HepG2 (cell line): Measurements from ENCODE around the gene EYA2. TPM values are rescaled to one million over a fixed set of nuclear protein-coding genes. Genes with fewer than 3 reads are reported as not detected.
A peak's percentile ranks its signal among the peaks of the same experiment; 100 is the strongest.

Experiments used
- ATRX ChIP-seq: sonication (generic); formaldehyde crosslinking; IDR thresholded peaks from 2 replicates; pipeline ENCODE4 v1.4.0; 2020; ENCODE audit warnings: missing genetic modification reagents, borderline replicate concordance
- CAMTA2 ChIP-seq: sonication (generic); formaldehyde crosslinking; IDR thresholded peaks from 2 replicates; pipeline ENCODE4 v1.4.0; 2020; ENCODE audit warnings: mild to moderate bottlenecking, missing genetic modification reagents, borderline replicate concordance
- JUND ChIP-seq: sonication (generic); formaldehyde crosslinking; IDR thresholded peaks from 2 replicates; pipeline ENCODE4 v1.8.0; 2022; ENCODE audit warnings: mild to moderate bottlenecking, missing genetic modification reagents
- KDM6A ChIP-seq: IDR thresholded peaks from 2 replicates; pipeline ENCODE4 v1.6.1; 2016; ENCODE audit warnings: low read depth
- SMARCE1 ChIP-seq: fragments of 450-650 bp; IDR thresholded peaks from 2 replicates; pipeline ENCODE4 v1.6.1; 2017; ENCODE audit warnings: borderline replicate concordance
- ZFX ChIP-seq: sonication (generic); formaldehyde crosslinking; IDR thresholded peaks from 2 replicates; pipeline ENCODE4 v1.4.0; 2020; ENCODE audit warnings: mild to moderate bottlenecking, low read depth, missing genetic modification reagents, moderate library complexity
- ZNF564 ChIP-seq: sonication (generic); formaldehyde crosslinking; IDR thresholded peaks from 2 replicates; pipeline ENCODE4 v1.8.1; 2023; ENCODE audit warnings: mild to moderate bottlenecking, missing genetic modification reagents
- polyA plus RNA-seq, 8 experiments: library from polyadenylated mRNA; depleted of rRNA in 3 of 8; stranded (reverse) in 7 of 8; unstranded in 1 of 8; fragments of >200 nt; fragmentation: Illumina TruSeq in 4 of 8; extraction: Trizol in 4 of 8; gene quantifications; 2 replicates each; pipeline versions ENCODE4 v1.2.1 to v1.2.3, GENCODE V29; 2011 to 2016; ENCODE audit warnings: low read depth in 4 of 8, missing spikeins in 1 of 8, mixed read lengths in 1 of 8; ENCODE audit not compliant: insufficient read depth in 1 of 8
- total RNA-seq, 5 experiments: library from RNA; depleted of rRNA; stranded (reverse); fragments of >200 nt; fragmentation: Illumina TruSeq; extraction: Trizol; gene quantifications; 2 replicates each; pipeline ENCODE4 v1.2.3, GENCODE V29; 2016; ENCODE audit warnings: low read depth in 1 of 5
- TF ChIP-seq, protein P1 (sequence below): sonication (generic); formaldehyde crosslinking; IDR thresholded peaks from 2 replicates; pipeline ENCODE4 v1.5.0; 2020; ENCODE audit warnings: mild to moderate bottlenecking, missing genetic modification reagents, borderline replicate concordance
- TF ChIP-seq, protein P2 (sequence below): sonication (generic); formaldehyde crosslinking; IDR thresholded peaks from 2 replicates; pipeline ENCODE4 v1.4.0; 2020; ENCODE audit warnings: missing genetic modification reagents, borderline replicate concordance
- TF ChIP-seq, protein P3 (sequence below): sonication (generic); formaldehyde crosslinking; IDR thresholded peaks from 2 replicates; pipeline ENCODE4 v1.8.1; 2023; ENCODE audit warnings: mild to moderate bottlenecking, missing genetic modification reagents
- TF ChIP-seq, protein P4 (sequence below): sonication (generic); formaldehyde crosslinking; IDR thresholded peaks from 2 replicates; pipeline ENCODE4 v1.4.0; 2020; ENCODE audit warnings: mild to moderate bottlenecking, missing genetic modification reagents
- TF ChIP-seq, protein P5 (sequence below): sonication (generic); formaldehyde crosslinking; IDR thresholded peaks from 2 replicates; pipeline ENCODE4 v1.5.1; 2020; ENCODE audit warnings: missing genetic modification reagents, mild to moderate bottlenecking, borderline replicate concordance
- TF ChIP-seq, protein P6 (sequence below): sonication (generic); formaldehyde crosslinking; conservative IDR thresholded peaks from 2 replicates; pipeline ENCODE4 v1.4.0; 2020; ENCODE audit warnings: missing genetic modification reagents

EYA2 gene
- total and polyA plus RNA-seq, 2 of the 13 experiments (the other 11 are each of a cell fraction or from before 2014, with no cell fraction given), result not detected

DNA sequence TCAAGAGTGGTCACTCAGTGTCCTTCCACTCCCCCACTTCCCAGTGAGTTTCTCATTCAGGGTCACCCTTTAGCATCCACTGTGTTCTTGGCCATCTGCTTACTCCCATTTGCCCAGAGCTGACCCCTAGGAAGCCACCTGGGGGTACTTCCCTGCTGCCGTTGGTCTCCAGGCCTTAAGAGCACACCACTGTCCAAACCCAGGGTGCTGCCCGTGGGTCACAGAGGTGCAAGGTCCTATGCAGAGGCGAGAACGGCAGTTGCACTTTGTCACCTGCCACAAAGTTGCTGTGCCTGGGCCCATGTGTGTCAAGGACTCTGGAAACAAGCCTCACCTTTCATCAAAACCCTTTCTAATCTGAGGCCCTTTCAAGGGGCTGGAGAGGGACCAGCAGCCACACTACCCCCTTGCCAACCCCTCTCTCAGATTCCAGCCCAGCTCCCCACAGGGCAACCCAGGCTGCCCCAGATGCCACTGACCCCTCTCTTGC is 270.8 kb downstream of the EYA2 start (continued):
- TF ChIP-seq, protein P1, sequence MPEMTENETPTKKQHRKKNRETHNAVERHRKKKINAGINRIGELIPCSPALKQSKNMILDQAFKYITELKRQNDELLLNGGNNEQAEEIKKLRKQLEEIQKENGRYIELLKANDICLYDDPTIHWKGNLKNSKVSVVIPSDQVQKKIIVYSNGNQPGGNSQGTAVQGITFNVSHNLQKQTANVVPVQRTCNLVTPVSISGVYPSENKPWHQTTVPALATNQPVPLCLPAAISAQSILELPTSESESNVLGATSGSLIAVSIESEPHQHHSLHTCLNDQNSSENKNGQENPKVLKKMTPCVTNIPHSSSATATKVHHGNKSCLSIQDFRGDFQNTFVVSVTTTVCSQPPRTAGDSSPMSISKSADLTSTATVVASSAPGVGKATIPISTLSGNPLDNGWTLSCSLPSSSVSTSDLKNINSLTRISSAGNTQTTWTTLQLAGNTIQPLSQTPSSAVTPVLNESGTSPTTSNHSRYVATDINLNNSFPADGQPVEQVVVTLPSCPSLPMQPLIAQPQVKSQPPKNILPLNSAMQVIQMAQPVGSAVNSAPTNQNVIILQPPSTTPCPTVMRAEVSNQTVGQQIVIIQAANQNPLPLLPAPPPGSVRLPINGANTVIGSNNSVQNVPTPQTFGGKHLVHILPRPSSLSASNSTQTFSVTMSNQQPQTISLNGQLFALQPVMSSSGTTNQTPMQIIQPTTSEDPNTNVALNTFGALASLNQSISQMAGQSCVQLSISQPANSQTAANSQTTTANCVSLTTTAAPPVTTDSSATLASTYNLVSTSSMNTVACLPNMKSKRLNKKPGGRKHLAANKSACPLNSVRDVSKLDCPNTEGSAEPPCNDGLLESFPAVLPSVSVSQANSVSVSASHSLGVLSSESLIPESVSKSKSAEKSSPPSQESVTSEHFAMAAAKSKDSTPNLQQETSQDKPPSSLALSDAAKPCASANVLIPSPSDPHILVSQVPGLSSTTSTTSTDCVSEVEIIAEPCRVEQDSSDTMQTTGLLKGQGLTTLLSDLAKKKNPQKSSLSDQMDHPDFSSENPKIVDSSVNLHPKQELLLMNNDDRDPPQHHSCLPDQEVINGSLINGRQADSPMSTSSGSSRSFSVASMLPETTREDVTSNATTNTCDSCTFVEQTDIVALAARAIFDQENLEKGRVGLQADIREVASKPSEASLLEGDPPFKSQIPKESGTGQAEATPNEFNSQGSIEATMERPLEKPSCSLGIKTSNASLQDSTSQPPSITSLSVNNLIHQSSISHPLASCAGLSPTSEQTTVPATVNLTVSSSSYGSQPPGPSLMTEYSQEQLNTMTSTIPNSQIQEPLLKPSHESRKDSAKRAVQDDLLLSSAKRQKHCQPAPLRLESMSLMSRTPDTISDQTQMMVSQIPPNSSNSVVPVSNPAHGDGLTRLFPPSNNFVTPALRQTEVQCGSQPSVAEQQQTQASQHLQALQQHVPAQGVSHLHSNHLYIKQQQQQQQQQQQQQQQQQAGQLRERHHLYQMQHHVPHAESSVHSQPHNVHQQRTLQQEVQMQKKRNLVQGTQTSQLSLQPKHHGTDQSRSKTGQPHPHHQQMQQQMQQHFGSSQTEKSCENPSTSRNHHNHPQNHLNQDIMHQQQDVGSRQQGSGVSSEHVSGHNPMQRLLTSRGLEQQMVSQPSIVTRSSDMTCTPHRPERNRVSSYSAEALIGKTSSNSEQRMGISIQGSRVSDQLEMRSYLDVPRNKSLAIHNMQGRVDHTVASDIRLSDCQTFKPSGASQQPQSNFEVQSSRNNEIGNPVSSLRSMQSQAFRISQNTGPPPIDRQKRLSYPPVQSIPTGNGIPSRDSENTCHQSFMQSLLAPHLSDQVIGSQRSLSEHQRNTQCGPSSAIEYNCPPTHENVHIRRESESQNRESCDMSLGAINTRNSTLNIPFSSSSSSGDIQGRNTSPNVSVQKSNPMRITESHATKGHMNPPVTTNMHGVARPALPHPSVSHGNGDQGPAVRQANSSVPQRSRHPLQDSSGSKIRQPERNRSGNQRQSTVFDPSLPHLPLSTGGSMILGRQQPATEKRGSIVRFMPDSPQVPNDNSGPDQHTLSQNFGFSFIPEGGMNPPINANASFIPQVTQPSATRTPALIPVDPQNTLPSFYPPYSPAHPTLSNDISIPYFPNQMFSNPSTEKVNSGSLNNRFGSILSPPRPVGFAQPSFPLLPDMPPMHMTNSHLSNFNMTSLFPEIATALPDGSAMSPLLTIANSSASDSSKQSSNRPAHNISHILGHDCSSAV (CRISPR knock-in tag), result no peak
- TF ChIP-seq, protein P2, sequence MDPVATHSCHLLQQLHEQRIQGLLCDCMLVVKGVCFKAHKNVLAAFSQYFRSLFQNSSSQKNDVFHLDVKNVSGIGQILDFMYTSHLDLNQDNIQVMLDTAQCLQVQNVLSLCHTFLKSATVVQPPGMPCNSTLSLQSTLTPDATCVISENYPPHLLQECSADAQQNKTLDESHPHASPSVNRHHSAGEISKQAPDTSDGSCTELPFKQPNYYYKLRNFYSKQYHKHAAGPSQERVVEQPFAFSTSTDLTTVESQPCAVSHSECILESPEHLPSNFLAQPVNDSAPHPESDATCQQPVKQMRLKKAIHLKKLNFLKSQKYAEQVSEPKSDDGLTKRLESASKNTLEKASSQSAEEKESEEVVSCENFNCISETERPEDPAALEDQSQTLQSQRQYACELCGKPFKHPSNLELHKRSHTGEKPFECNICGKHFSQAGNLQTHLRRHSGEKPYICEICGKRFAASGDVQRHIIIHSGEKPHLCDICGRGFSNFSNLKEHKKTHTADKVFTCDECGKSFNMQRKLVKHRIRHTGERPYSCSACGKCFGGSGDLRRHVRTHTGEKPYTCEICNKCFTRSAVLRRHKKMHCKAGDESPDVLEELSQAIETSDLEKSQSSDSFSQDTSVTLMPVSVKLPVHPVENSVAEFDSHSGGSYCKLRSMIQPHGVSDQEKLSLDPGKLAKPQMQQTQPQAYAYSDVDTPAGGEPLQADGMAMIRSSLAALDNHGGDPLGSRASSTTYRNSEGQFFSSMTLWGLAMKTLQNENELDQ (CRISPR knock-in tag), result no peak
- TF ChIP-seq KDM6A, result no peak; the same call in 1 of the 2 replicates
- TF ChIP-seq ZNF564 (CRISPR knock-in tag), result 0 out of 2 replicates have a peak, but pooled peaks have one; percentile 47
- TF ChIP-seq, protein P3, sequence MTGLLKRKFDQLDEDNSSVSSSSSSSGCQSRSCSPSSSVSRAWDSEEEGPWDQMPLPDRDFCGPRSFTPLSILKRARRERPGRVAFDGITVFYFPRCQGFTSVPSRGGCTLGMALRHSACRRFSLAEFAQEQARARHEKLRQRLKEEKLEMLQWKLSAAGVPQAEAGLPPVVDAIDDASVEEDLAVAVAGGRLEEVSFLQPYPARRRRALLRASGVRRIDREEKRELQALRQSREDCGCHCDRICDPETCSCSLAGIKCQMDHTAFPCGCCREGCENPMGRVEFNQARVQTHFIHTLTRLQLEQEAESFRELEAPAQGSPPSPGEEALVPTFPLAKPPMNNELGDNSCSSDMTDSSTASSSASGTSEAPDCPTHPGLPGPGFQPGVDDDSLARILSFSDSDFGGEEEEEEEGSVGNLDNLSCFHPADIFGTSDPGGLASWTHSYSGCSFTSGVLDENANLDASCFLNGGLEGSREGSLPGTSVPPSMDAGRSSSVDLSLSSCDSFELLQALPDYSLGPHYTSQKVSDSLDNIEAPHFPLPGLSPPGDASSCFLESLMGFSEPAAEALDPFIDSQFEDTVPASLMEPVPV, result no peak
- TF ChIP-seq SMARCE1, result no peak
- TF ChIP-seq, protein P4, sequence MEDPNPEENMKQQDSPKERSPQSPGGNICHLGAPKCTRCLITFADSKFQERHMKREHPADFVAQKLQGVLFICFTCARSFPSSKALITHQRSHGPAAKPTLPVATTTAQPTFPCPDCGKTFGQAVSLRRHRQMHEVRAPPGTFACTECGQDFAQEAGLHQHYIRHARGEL (CRISPR knock-in tag), result no peak
- TF ChIP-seq ATRX (CRISPR knock-in tag), result no peak
- TF ChIP-seq JUND (CRISPR knock-in tag), result no peak
- peak; percentile 70 for TF ChIP-seq ZFX (CRISPR knock-in tag)
- TF ChIP-seq, protein P5, sequence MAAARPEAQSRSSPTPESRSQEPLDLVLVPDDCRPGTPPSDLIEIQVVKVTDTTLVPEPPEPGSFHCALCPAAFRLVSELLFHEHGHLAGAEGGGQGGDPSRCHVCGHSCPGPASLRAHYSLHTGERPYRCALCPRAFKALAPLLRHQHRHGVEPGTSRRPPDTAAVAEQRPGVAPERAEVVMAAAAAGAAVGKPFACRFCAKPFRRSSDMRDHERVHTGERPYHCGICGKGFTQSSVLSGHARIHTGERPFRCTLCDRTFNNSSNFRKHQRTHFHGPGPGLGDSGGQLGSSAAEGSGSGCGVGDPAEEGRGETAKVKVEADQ (CRISPR knock-in tag), result no peak
- TF ChIP-seq CAMTA2 (CRISPR knock-in tag), result no peak
- TF ChIP-seq, protein P6, sequence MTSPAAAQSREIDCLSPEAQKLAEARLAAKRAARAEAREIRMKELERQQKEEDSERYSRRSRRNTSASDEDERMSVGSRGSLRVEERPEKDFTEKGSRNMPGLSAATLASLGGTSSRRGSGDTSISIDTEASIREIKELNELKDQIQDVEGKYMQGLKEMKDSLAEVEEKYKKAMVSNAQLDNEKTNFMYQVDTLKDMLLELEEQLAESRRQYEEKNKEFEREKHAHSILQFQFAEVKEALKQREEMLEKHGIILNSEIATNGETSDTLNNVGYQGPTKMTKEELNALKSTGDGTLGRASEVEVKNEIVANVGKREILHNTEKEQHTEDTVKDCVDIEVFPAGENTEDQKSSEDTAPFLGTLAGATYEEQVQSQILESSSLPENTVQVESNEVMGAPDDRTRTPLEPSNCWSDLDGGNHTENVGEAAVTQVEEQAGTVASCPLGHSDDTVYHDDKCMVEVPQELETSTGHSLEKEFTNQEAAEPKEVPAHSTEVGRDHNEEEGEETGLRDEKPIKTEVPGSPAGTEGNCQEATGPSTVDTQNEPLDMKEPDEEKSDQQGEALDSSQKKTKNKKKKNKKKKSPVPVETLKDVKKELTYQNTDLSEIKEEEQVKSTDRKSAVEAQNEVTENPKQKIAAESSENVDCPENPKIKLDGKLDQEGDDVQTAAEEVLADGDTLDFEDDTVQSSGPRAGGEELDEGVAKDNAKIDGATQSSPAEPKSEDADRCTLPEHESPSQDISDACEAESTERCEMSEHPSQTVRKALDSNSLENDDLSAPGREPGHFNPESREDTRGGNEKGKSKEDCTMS, result no peak
